ENCODE data around the gene SOX5. TPM values are rescaled to one million over a fixed set of nuclear protein-coding genes. Genes with fewer than 3 reads are reported as not detected.

SOX5 gene
- total and polyA plus RNA-seq, 2 of the 8 experiments (the other 6 are each of a cell fraction or from before 2014, with no cell fraction given) = 2.2 to 2.6 TPM

- TF ChIP-seq CHD7 (IDR thresholded peaks at IDR 0.05; ENCODE audit: insufficient replicate concordance, low read length) (no peak), MAFK (IDR thresholded peaks at IDR 0.05; ENCODE audit: low read depth, low read length) (no peak), EZH2 (IDR thresholded peaks at IDR 0.05; ENCODE audit: low read depth, low read length, severe bottlenecking) (no peak)
Measured at GRCh38 chr12:23731035-23731434, 218.4 kb downstream of the SOX5 start (continued).
